ENCODE measurements around the gene RTP3. TPM values are rescaled to one million over a fixed set of nuclear protein-coding genes. Genes with fewer than 3 reads are reported as not detected.

The RTP3 gene
- polyA plus RNA-seq, 1 donor from 2014 or later, result not detected

GRCh38 chr3:46463120-46463867, 34.5 kb upstream of the RTP3 start:
- Histone ChIP-seq H3F3A (ENCODE audit: insufficient read depth, low read length, poor library complexity, severe bottlenecking) (no peaks in the 10 kb centered on the region), H3K79me2 (replicated peaks; ENCODE audit: insufficient read depth, low read length) (no peaks in the 10 kb centered on the region), H3K9me3 (ENCODE audit: low read length) (peaks cover 6% of the 10 kb centered on the region), H3K27me3 (ENCODE audit: insufficient read depth, low read depth, low read length) (peaks cover 23% of the 10 kb centered on the region), H3K4me2 (ENCODE audit: low read length) (no peak overlapping the region), H3K9me2 (ENCODE audit: insufficient read depth, low read length) (no peaks in the 10 kb centered on the region), H4K20me1 (ENCODE audit: insufficient read depth) (no peaks in the 10 kb centered on the region), H3K36me3 (ENCODE audit: insufficient read depth, low read length) (no peaks in the 10 kb centered on the region), H3K27ac (ENCODE audit: low read length) (no peak overlapping the region), H3K9ac (ENCODE audit: low read length) (no peak overlapping the region), H3K4me3 (ENCODE audit: low read length) (no peak overlapping the region), H2AFZ (ENCODE audit: low read depth, low read length) (no peak overlapping the region)
- TF ChIP-seq REST (IDR thresholded peaks at IDR 0.05; ENCODE audit: borderline replicate concordance) (no peak), EZH2 (IDR thresholded peaks at IDR 0.05; ENCODE audit: borderline replicate concordance, insufficient read depth, low read length, poor library complexity, severe bottlenecking) (no peak), POLR2AphosphoS5 (IDR thresholded peaks at IDR 0.05) (no peak)

- Histone ChIP-seq H3K36me3 (ENCODE audit: insufficient read depth, low read length) (no peaks in the 10 kb centered on the region), H3K9me2 (ENCODE audit: insufficient read depth, low read length) (no peaks in the 10 kb centered on the region), H4K20me1 (ENCODE audit: insufficient read depth) (no peaks in the 10 kb centered on the region), H3K4me2 (ENCODE audit: low read length) (no peak overlapping the region), H3K79me2 (replicated peaks; ENCODE audit: insufficient read depth, low read length) (no peaks in the 10 kb centered on the region), H3K27ac (ENCODE audit: low read length) (no peak overlapping the region), H3K4me3 (ENCODE audit: low read length) (no peak overlapping the region), H2AFZ (ENCODE audit: low read depth, low read length) (no peak overlapping the region), H3K9ac (ENCODE audit: low read length) (no peak overlapping the region), H3F3A (ENCODE audit: insufficient read depth, low read length, poor library complexity, severe bottlenecking) (no peaks in the 10 kb centered on the region), H3K27me3 (ENCODE audit: insufficient read depth, low read depth, low read length) (peaks cover 23% of the 10 kb centered on the region), H3K9me3 (ENCODE audit: low read length) (peaks cover 6% of the 10 kb centered on the region)
- no peak for TF ChIP-seq RAD21 (conservative IDR thresholded peaks at IDR 0.05)
- TF ChIP-seq EZH2 (IDR thresholded peaks at IDR 0.05; ENCODE audit: borderline replicate concordance, insufficient read depth, low read length, poor library complexity, severe bottlenecking), result no peak
- no peak for TF ChIP-seq TAF1 (IDR thresholded peaks at IDR 0.05; ENCODE audit: low read depth)
- TF ChIP-seq CTCF (IDR thresholded peaks at IDR 0.05; ENCODE audit: poor library complexity, severe bottlenecking), result no peak
- TF ChIP-seq EP300 (conservative IDR thresholded peaks at IDR 0.05; ENCODE audit: poor library complexity, severe bottlenecking), result no peak
- TF ChIP-seq SMC3 (conservative IDR thresholded peaks at IDR 0.05; ENCODE audit: poor library complexity), result no peak
- TF ChIP-seq MXI1 (conservative IDR thresholded peaks at IDR 0.05; ENCODE audit: poor library complexity, severe bottlenecking), result no peak
- TF ChIP-seq POLR2AphosphoS5 (IDR thresholded peaks at IDR 0.05), result no peak
- no peak for TF ChIP-seq REST (IDR thresholded peaks at IDR 0.05; ENCODE audit: borderline replicate concordance)
These were observed 33.9 kb upstream of the RTP3 start for GRCh38 chr3:46463868-46464241.

All from neural cell (in vitro differentiated cells).